ENCODE results near the gene CLCN4.
A peak's percentile ranks its signal among the peaks of the same experiment; 100 is the strongest.

CLCN4 gene

DNA sequence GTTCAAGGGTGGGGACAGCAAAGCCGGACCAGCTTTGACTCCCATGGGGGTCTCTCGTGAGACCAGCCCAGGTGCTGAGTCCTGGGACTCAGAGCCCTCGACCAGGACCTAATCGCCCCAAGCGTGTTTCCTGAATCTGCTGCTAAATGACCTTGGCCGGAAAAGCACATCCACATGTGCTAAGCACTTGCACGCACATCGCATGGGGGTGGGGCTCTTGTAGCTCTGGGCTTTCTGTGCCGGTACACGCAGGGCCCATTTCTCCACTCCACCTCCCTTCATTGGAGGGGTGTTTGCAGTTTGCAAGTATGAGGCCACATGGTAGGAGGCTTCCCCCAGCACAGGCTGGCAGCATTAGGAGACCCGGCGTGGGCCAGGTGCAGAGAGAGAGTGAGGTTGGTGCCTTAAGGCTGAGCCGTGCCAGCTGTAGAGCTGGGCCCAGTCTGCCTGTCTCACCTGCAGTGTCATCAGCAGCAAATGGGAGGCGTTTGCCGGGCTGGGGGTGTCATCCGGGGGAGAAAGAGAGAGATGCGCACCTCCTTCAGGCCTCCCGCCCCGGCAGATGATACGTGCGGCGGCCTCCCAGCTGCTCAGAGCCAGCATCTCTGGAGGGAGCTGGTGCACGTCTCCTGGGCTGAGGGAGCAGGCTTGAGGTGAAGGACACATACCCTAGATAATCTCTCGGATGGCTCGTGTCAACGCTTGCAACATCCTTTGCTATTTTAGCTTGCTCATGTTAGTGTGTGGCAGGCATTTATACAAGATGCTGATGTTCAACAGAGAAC lies 45.2 kb upstream of the CLCN4 start:
- H3K27ac ChIP-seq, result no peak overlapping the region
- TF ChIP-seq CTCF (conservative IDR thresholded peaks at IDR 0.05) (no peak), ZFX (IDR thresholded peaks at IDR 0.05) (no peak)

GRCh38 chrX:10112510-10112909 lies 44.3 kb upstream of the CLCN4 start:
- H3K27ac ChIP-seq, result no peak overlapping the region
- TF ChIP-seq ZFX (IDR thresholded peaks at IDR 0.05) (no peak), CTCF (conservative IDR thresholded peaks at IDR 0.05) (no peak)

- TF ChIP-seq CTCF (conservative IDR thresholded peaks at IDR 0.05), result no peak
- no peak for TF ChIP-seq ZFX (IDR thresholded peaks at IDR 0.05)
- no peak overlapping the region for H3K27ac ChIP-seq
These were observed 41.7 kb upstream of the CLCN4 start for GRCh38 chrX:10115082-10115481.

- TF ChIP-seq ZFX (IDR thresholded peaks at IDR 0.05), result no peak
- no peak for TF ChIP-seq CTCF (conservative IDR thresholded peaks at IDR 0.05)
- no peak overlapping the region for H3K27ac ChIP-seq
These were observed 39.5 kb upstream of the CLCN4 start for GRCh38 chrX:10117301-10117700.

GRCh38 chrX:10117864-10118377 lies 38.9 kb upstream of the CLCN4 start:
- no peak overlapping the region for H3K27ac ChIP-seq
- TF ChIP-seq CTCF (conservative IDR thresholded peaks at IDR 0.05) (no peak), ZFX (IDR thresholded peaks at IDR 0.05) (no peak)

GRCh38 chrX:10118530-10118929 lies 38.2 kb upstream of the CLCN4 start:
- no peak overlapping the region for H3K27ac ChIP-seq
- TF ChIP-seq ZFX (IDR thresholded peaks at IDR 0.05) (no peak), CTCF (conservative IDR thresholded peaks at IDR 0.05) (no peak)

- no peak overlapping the region for H3K27ac ChIP-seq
- TF ChIP-seq CTCF (conservative IDR thresholded peaks at IDR 0.05), result peak; percentile 97
- no peak for TF ChIP-seq ZFX (IDR thresholded peaks at IDR 0.05)
These were observed 37.3 kb upstream of the CLCN4 start for GRCh38 chrX:10119399-10119990.

All from C4-2B (cell line).